Measurements from ENCODE around the gene DYRK3. TPM values are rescaled to one million over a fixed set of nuclear protein-coding genes. Genes with fewer than 3 reads are reported as not detected.

The DYRK3 gene
- 19.7 and 27.7 TPM in 2 replicates for total RNA-seq (ENCODE audit: low replicate concordance)

DNA sequence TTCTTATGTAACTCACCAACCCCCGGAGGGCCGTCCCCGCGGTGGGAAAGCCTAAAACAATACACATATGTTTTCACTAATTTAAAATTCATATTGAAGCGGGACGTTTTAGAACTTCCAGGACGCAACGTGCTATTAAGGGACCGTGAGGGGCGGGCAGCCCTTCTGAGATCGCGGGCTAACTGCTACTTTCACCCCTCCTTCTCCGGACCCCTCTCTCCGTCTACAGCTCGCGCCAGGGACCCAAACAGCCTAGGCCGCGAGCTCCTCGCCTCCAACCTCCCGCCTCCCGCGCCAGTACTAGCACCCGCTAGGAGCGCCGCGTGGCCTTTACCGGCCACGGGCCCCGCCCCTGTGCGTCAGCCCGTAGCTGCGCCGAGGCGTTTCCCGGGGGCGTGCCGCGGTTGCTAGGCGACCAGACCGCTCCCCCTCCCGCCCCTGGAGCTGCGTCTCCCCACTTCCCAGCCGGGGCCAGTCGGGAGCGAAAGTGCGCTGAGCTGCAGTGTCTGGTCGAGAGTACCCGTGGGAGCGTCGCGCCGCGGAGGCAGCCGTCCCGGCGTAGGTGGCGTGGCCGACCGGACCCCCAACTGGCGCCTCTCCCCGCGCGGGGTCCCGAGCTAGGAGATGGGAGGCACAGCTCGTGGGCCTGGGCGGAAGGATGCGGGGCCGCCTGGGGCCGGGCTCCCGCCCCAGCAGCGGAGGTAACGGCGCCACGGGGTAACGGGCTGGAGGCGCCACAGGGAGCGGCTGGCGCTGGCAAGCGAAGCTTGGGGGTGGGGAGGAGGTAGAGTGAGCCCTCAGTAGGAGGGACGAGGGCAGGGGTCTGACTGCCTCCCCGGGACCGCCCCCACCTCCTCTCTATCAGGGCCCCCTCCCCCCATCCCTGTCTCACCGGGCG, at the start of gene DYRK3:
DYRK3 (plus strand) TSS at position 457 of the 898 bp plus-strand sequence; CDS start at position 625, 168 bp downstream.
- TF ChIP-seq, protein P1, sequence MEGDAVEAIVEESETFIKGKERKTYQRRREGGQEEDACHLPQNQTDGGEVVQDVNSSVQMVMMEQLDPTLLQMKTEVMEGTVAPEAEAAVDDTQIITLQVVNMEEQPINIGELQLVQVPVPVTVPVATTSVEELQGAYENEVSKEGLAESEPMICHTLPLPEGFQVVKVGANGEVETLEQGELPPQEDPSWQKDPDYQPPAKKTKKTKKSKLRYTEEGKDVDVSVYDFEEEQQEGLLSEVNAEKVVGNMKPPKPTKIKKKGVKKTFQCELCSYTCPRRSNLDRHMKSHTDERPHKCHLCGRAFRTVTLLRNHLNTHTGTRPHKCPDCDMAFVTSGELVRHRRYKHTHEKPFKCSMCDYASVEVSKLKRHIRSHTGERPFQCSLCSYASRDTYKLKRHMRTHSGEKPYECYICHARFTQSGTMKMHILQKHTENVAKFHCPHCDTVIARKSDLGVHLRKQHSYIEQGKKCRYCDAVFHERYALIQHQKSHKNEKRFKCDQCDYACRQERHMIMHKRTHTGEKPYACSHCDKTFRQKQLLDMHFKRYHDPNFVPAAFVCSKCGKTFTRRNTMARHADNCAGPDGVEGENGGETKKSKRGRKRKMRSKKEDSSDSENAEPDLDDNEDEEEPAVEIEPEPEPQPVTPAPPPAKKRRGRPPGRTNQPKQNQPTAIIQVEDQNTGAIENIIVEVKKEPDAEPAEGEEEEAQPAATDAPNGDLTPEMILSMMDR (IDR thresholded peaks at IDR 0.05; ENCODE audit: insufficient read depth, low read length) = peak; percentile 0
- DNase-seq (ENCODE audit: low read depth) = peak; percentile 88
- peak within 1 kb of the TSS; percentile 85 for H3K4me3 ChIP-seq (ENCODE audit: low read depth, low read length)

DNA sequence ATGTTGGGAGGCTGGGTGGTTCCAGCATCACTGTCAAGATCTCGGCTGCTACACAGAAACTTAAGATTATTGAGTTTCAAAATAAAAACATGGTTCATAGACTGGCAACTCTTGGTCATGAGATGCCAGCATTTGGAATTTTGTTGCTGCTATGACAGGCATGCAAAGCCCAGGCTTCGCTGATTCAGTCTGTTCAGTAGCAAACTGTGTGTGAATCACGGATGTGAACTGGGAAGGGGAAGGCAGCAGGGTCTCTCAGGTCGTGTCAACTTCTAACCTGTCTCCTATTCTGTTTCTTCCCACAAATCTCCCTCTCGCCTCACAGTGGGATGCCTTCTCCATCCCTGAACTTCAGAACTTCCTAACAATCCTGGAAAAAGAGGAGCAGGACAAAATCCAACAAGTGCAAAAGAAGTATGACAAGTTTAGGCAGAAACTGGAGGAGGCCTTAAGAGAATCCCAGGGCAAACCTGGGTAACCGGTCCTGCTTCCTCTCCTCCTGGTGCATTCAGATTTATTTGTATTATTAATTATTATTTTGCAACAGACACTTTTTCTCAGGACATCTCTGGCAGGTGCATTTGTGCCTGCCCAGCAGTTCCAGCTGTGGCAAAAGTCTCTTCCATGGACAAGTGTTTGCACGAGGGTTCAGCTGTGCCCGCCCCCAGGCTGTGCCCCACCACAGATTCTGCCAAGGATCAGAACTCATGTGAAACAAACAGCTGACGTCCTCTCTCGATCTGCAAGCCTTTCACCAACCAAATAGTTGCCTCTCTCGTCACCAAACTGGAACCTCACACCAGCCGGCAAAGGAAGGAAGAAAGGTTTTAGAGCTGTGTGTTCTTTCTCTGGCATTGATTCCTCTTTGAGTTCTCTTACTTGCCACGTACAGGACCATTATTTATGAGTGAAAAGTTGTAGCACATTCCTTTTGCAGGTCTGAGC, 48.6 kb upstream of the DYRK3 start:
- DNase-seq (ENCODE audit: low read depth) = no peak
- no peak overlapping the region for H3K4me3 ChIP-seq (ENCODE audit: low read depth, low read length)
- TF ChIP-seq, protein P1 (IDR thresholded peaks at IDR 0.05; ENCODE audit: insufficient read depth, low read length) = no peak

DNA sequence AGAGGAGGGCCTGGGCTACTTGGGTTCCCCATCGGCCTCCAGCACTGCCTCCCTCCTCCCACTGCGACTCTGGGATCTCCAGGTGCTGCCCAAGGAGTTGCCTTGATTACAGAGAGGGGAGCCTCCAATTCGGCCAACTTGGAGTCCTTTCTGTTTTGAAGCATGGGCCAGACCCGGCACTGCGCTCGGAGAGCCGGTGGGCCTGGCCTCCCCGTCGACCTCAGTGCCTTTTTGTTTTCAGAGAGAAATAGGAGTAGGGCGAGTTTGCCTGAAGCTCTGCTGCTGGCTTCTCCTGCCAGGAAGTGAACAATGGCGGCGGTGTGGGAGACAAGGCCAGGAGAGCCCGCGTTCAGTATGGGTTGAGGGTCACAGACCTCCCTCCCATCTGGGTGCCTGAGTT, 47.4 kb upstream of the DYRK3 start:
- TF ChIP-seq, protein P1 (IDR thresholded peaks at IDR 0.05; ENCODE audit: insufficient read depth, low read length) = no peak
- no peak overlapping the region for H3K4me3 ChIP-seq (ENCODE audit: low read depth, low read length)
- no peak for DNase-seq (ENCODE audit: low read depth)

DNA sequence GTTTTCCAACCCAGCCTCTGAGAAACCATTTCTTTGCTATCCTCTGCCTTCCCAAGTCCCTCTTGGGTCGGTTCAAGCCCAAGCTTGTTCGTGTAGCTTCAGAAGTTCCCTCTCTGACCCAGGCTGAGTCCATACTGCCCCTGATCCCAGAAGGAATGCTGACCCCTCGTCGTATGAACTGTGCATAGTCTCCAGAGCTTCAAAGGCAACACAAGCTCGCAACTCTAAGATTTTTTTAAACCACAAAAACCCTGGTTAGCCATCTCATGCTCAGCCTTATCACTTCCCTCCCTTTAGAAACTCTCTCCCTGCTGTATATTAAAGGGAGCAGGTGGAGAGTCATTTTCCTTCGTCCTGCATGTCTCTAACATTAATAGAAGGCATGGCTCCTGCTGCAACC, 46.8 kb upstream of the DYRK3 start:
- no peak for DNase-seq (ENCODE audit: low read depth)
- TF ChIP-seq, protein P1 (IDR thresholded peaks at IDR 0.05; ENCODE audit: insufficient read depth, low read length) = no peak
- H3K4me3 ChIP-seq (ENCODE audit: low read depth, low read length) = no peak overlapping the region

DNA sequence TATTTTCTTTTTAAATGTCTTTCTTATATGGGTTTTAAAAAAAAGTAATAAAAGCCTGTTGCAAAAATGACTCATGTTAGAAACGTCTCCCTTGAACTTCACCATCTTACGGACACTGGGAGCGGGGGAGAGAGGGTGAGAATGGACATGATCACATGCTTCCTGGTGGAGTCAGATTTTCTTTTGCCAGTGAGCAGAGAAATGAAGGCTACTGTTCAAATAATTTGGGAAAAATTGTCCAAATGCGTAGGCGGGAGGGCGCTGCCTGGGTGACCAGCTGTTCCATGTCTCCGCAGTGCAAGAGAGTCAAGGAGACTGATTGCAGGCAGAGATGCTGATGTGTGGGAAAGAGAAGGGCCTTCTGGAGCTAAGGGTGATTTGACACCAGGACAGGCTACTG, 46.1 kb upstream of the DYRK3 start:
- H3K4me3 ChIP-seq (ENCODE audit: low read depth, low read length) = no peak overlapping the region
- TF ChIP-seq, protein P1 (IDR thresholded peaks at IDR 0.05; ENCODE audit: insufficient read depth, low read length) = no peak
- peak; percentile 89 for DNase-seq (ENCODE audit: low read depth)

DNA sequence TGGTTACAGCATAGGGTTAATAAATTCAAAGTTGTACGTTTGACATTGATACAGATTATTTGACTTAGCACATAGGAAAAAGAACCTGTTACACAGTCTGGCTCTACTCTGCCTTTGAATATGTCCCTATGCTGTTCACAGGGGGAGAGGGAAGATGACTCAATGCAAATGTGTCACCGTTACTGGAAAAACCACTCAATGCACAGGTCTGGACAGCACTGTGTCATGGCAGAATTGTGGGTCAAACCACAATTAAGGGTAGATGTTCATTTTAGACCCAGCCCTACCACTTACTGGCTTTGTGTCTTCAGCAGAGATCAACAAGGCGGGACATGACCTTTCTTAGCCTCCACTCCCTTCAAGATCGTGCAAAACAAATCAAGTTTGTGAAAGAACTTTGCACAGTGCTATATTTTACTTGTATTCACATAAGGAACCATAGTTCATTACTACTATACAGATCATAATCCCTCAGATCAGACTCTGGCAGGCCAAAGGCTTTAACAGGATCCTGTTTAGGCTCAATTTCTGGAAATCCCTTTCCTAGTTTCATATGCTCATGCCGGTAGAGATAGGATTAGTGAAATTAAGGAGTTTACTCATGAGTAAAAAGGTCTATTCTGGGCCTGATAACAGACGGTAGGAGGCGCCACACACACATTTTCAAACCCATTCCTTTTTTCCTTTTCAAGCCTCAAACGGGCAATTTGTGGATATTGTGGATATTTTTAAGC, 45.1 kb upstream of the DYRK3 start:
- no peak overlapping the region for H3K4me3 ChIP-seq (ENCODE audit: low read depth, low read length)
- TF ChIP-seq, protein P1 (IDR thresholded peaks at IDR 0.05; ENCODE audit: insufficient read depth, low read length) = peak; percentile 33
- peak; percentile 29 for DNase-seq (ENCODE audit: low read depth)
